ENCODE measurements around the gene CDK7. TPM values are rescaled to one million over a fixed set of nuclear protein-coding genes. Genes with fewer than 3 reads are reported as not detected.

The CDK7 gene
- total RNA-seq, 4 donors from 2014 or later: 5.2 to 13.8 (median 11.2) TPM

DNA sequence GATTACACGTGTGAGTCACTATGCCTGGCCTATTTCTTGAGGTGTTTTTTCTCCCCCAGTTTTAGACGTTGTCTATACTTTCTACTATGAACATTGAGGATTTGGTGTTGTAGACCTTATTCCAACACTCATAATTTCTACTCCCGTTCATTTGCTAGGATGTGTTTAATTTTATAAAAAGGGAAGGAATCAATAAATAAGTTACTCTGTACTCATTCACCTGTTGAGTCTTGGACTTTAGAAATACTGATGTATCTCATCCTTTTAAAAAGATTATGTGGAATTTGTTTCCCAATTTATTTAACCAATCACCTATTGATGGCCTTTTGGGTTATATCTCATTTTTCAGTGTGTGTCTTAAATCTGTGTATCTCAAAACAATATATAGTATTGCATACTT lies 3.2 kb downstream of the CDK7 start:
- no peak overlapping the region for H3K27ac ChIP-seq
- 75 to 85% methylated on average over 3 of the region's 3 CpGs for WGBS, 2 donors
- H3K36me3 ChIP-seq: peaks cover 0 to 36% (median 0%) of the 10 kb centered on the region in 3 donors
- H3K27me3 ChIP-seq: no peaks in the 10 kb centered on the region
- no peak for TF ChIP-seq EP300 (IDR thresholded peaks at IDR 0.05)
- TF ChIP-seq, protein P1, sequence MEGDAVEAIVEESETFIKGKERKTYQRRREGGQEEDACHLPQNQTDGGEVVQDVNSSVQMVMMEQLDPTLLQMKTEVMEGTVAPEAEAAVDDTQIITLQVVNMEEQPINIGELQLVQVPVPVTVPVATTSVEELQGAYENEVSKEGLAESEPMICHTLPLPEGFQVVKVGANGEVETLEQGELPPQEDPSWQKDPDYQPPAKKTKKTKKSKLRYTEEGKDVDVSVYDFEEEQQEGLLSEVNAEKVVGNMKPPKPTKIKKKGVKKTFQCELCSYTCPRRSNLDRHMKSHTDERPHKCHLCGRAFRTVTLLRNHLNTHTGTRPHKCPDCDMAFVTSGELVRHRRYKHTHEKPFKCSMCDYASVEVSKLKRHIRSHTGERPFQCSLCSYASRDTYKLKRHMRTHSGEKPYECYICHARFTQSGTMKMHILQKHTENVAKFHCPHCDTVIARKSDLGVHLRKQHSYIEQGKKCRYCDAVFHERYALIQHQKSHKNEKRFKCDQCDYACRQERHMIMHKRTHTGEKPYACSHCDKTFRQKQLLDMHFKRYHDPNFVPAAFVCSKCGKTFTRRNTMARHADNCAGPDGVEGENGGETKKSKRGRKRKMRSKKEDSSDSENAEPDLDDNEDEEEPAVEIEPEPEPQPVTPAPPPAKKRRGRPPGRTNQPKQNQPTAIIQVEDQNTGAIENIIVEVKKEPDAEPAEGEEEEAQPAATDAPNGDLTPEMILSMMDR (IDR thresholded peaks at IDR 0.05): no peak
- TF ChIP-seq POLR2A (IDR thresholded peaks at IDR 0.05): no peak
- H3K9me3 ChIP-seq: no peaks in the 10 kb centered on the region
- no peak for DNase-seq (ENCODE audit: low spot score in 2 of 2)
- no peak overlapping the region for H3K4me3 ChIP-seq
- H3K4me1 ChIP-seq: peaks cover 0 to 28% (median 14%) of the 10 kb centered on the region in 4 donors

DNA sequence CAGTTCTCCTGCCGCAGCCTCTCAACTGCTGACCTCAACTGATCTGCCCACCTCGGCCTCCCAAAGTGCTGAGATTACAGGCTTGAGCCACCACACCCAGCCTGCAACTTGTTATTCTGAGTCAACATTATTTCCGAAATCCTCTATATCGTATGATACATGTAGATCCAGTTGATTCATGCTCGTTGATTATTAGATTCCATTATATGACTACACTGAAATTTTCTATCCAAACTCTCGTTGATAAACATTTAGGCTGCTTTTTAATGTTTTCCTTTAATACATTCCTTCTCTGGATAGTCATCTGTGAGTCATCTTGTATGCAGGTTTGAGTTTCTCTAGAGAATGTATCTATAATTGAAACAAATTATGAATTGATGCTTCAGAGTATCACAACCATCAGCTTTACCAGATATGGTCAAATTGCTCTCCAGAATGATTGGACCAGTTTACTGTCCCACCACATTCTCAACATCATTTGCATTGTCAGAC lies 4.1 kb downstream of the CDK7 start:
- WGBS, 2 donors: 82 to 87% methylated on average over 6 of the region's 6 CpGs
- no peak overlapping the region for H3K4me3 ChIP-seq
- no peaks in the 10 kb centered on the region for H3K27me3 ChIP-seq
- no peak for DNase-seq (ENCODE audit: low spot score in 2 of 2)
- TF ChIP-seq EP300 (IDR thresholded peaks at IDR 0.05): no peak
- TF ChIP-seq, protein P1 (IDR thresholded peaks at IDR 0.05): no peak
- TF ChIP-seq POLR2A (IDR thresholded peaks at IDR 0.05): no peak
- no peaks in the 10 kb centered on the region for H3K9me3 ChIP-seq
- peaks cover 0 to 27% (median 14%) of the 10 kb centered on the region in 4 donors for H3K4me1 ChIP-seq
- no peak overlapping the region for H3K27ac ChIP-seq
- H3K36me3 ChIP-seq: peaks cover 0 to 36% (median 0%) of the 10 kb centered on the region in 3 donors

DNA sequence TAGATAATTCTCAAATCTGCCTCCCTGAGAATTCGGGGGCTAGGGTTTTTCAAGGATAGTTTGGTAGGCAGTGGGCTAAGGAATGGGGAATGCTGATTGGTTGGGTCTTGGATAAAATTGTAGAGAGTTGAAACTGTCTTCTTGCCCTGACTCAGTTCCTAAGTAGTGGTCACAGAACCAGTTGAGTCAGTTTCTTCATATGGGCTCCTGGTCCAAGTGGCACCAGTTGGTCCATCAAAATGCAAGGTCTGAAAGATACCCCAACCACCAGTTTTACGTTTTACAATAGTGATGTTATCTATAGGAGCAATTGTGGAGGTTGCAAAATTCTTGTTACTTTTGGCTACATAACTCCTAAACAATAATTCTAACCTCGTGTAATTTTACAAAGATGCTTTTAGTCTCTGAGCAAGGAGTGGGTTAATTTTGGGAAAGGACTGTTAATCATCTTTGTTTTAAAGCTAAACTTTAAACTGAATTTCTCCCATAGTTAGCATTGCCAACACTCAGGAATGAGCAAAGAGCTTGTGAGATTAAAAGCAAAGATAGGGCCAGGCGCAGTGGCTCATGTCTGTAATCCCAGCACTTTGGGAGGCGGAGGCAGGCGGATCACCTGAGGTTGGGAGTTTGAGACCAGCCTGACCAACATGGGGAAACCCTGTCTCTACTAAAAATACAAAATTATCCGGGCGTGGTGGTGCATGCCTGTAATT lies 7.7 kb downstream of the CDK7 start:
- no peak for DNase-seq (ENCODE audit: low spot score in 2 of 2)
- Histone ChIP-seq H3K36me3 (peaks cover 0 to 32% (median 0%) of the 10 kb centered on the region in 3 donors), H3K4me1 (peaks cover 0 to 4% (median 2%) of the 10 kb centered on the region in 4 donors), H3K9me3 (no peaks in the 10 kb centered on the region), H3K27me3 (no peaks in the 10 kb centered on the region), H3K27ac (no peak overlapping the region), H3K4me3 (no peak overlapping the region)
- 92 to 96% methylated on average over 8 of the region's 8 CpGs for WGBS, 2 donors
- no peak for TF ChIP-seq EP300 (IDR thresholded peaks at IDR 0.05)
- no peak for TF ChIP-seq POLR2A (IDR thresholded peaks at IDR 0.05)
- TF ChIP-seq, protein P1 (IDR thresholded peaks at IDR 0.05): no peak

DNA sequence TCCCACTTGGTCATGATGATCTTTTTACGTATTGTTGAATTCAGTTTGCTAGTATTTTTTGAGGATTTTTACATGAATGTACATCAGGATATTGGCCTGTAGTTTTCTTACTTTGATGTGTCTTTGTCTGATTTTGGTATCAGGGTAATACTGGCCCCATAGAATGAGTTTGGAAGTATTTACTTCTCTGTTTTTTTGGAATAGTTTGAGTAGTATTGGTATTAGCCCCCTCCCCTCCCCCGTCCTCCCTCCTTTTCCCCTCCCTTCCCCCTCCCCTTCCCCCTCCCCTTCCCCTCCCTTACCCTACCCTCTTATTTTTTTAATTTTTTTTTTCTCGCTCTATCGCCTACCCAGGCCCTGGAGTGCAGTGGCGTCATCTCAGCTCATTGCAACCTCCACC lies 10.3 kb downstream of the CDK7 start:
- no peak for DNase-seq (ENCODE audit: low spot score in 2 of 2)
- Histone ChIP-seq H3K9me3 (peaks cover 0 to 7% (median 0%) of the 10 kb centered on the region in 4 donors), H3K36me3 (peaks cover 0 to 14% (median 0%) of the 10 kb centered on the region in 3 donors), H3K4me3 (no peak overlapping the region), H3K27ac (no peak overlapping the region), H3K4me1 (peaks cover 0 to 3% (median 0%) of the 10 kb centered on the region in 4 donors), H3K27me3 (no peaks in the 10 kb centered on the region)
- TF ChIP-seq, protein P1 (IDR thresholded peaks at IDR 0.05): no peak
- no peak for TF ChIP-seq POLR2A (IDR thresholded peaks at IDR 0.05)
- TF ChIP-seq EP300 (IDR thresholded peaks at IDR 0.05): no peak
- WGBS, 2 donors: 97 to 98% methylated on average over 5 of the region's 5 CpGs

DNA sequence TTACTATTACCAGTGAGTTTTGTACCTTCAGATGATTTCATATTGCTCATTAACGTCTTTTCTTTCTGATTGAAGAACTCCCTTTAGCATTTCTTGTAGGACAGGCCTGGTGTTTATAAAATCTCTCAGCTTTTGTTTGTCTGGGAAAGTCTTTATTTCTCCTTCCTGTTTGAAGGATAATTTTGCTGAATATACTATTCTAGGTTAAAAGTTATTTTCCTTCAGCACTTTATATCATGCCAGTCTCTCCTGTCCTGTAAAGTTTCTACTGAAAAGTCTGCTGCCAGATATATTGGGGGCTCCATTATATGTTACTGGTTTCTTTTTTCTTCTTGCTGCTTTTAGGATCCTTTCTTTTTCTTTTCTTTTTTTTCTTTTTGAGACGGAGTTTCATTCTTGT lies 13.3 kb downstream of the CDK7 start:
- no peak overlapping the region for H3K4me3 ChIP-seq
- peaks cover 0 to 7% (median 0%) of the 10 kb centered on the region in 4 donors for H3K9me3 ChIP-seq
- H3K27ac ChIP-seq: no peak overlapping the region
- no peak for DNase-seq (ENCODE audit: low spot score in 2 of 2)
- TF ChIP-seq POLR2A (IDR thresholded peaks at IDR 0.05): no peak
- TF ChIP-seq, protein P1 (IDR thresholded peaks at IDR 0.05): no peak
- no peaks in the 10 kb centered on the region for H3K4me1 ChIP-seq
- H3K27me3 ChIP-seq: no peaks in the 10 kb centered on the region
- 90 to 95% methylated on average over 2 of the region's 2 CpGs for WGBS, 2 donors
- peaks cover 0 to 13% (median 0%) of the 10 kb centered on the region in 3 donors for H3K36me3 ChIP-seq
